HG03103 (cell line): ENCODE data around the gene GNB1.
"Not testable (repeated sequence)": the region's sequence is repeated elsewhere in the genome, so short reads cannot be mapped to it uniquely, and the experiment has no call there.

Experiments used
- ATAC-seq: cut with Tn5 transposase; IDR thresholded peaks from one replicate; pipeline ENCODE4 v1.9.1; 2021; ENCODE audit warnings: low read depth; ENCODE audit not compliant: unreplicated experiment

The GNB1 gene

DNA sequence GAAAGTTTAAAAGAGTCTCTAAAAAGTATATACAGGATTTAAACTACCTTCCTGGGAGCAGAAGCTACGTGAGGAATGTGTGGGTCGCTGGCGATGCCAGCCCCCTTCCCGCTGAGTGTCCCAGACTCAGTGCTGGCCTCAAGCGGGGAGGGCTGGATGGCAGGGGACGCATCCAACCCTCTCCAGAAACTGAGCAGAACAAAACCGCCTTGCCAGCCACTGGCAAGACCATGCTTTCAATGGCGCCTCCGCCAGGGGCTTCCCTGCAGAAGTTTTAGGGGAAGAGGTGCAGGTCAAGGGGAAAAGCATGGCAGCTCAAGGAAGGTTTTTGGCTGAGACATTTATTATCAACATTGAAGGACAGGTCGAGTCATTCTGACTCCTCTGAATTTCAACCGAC, 138.7 kb downstream of the GNB1 start:
- ATAC-seq: no peak

- not testable (repeated sequence) for ATAC-seq
Measured at GRCh38 chr1:1749941-1750340, 140.9 kb downstream of the GNB1 start.

GRCh38 chr1:1748686-1749321, 142.1 kb downstream of the GNB1 start:
- no peak for ATAC-seq

- peak; percentile 68 for ATAC-seq
Measured at GRCh38 chr1:1746566-1746909, 144.3 kb downstream of the GNB1 start.

GRCh38 chr1:1745651-1746565, 145.0 kb downstream of the GNB1 start:
- peak; percentile 50 for ATAC-seq

- ATAC-seq: not testable (repeated sequence)
Measured at GRCh38 chr1:1742529-1742928, 148.4 kb downstream of the GNB1 start.

- ATAC-seq: not testable (repeated sequence)
Measured at GRCh38 chr1:1741013-1741412, 149.9 kb downstream of the GNB1 start.

- ATAC-seq: not testable (repeated sequence)
Measured at GRCh38 chr1:1738799-1739337, 152.0 kb downstream of the GNB1 start.

- ATAC-seq: not testable (repeated sequence)
Measured at GRCh38 chr1:1737675-1738590, 153.0 kb downstream of the GNB1 start.
